AG04449 (cell line): Measurements from ENCODE around the gene SPECC1.
A peak's percentile ranks its signal among the peaks of the same experiment; 100 is the strongest.
"Not testable (repeated sequence)": the region's sequence is repeated elsewhere in the genome, so short reads cannot be mapped to it uniquely, and the experiment has no call there.

ENCODE experiments used
- CTCF ChIA-PET: fragments of 350-600 bp; formaldehyde crosslinking; extraction: SDS; loops from one replicate; lab custom pipeline; 2021; ENCODE audit warnings: antibody characterized with exemption; lab: Yijun Ruan, JAX
- POLR2A ChIA-PET: fragments of 400-600, 350-600 bp; formaldehyde crosslinking; extraction: SDS; loops from one replicate; lab custom pipeline; 2020; ENCODE audit warnings: antibody characterized with exemption, inconsistent platforms; lab: Yijun Ruan, JAX
- DNase-seq: peaks from one replicate; pipeline ENCODE4 v3.0.0-alpha.2; 2010; ENCODE audit warnings: low read depth, low spot score
- H3K4me3 ChIP-seq: 2 replicates; pipeline ENCODE4 v1.5.1; 2011; ENCODE audit warnings: low read depth, mild to moderate bottlenecking, control low read depth, low read length
- CTCF ChIP-seq: IDR thresholded peaks from one replicate; pipeline ENCODE4 v1.5.1; 2011; ENCODE audit warnings: mild to moderate bottlenecking, moderate library complexity, low read length, control low read depth, inconsistent platforms; ENCODE audit not compliant: insufficient read depth; ENCODE audit errors: missing control alignments

Gene SPECC1

DNA sequence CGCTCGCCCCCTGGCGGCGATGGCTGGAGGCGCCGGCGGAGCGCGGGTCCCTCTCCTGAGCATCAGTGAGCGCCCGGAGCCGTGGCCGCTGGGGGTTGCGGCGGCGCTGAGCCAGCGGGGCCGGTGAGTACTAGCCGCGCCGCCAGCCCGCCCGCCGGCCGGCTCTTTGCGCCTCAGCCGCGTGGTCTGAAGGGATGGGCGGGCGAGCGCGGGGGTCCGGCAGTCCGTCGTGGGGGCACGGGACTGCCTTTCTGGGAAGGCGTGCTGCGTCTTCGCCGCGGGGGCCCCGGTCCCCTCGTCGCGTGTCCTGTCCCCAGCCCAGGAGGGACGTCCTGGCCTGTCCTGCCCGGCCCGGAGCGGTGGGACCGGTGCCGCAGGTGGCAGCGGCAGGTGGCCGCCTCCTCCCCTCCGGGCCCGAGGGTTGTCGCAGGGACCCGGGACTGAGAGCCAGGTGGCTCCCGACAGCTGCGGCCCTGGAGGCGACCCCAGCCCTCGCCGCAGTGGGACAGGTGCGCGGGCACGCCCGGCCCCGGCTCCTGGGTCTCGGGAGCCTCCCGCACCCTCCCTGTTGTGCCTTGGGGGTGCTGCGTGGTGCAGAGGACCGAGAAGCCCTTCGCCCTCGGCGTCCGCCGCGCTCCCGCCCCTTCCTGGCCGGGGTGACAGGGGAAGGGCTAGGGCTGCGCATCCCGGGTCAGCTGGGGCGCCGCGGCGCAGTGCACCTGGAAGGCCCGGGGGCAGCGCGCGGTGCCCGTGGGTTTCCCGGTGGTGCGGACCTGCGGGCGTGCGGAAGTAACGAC, at the start of gene SPECC1:
Gene SPECC1 (plus strand): TSS at position 58 of the 797 bp plus-strand sequence. CDS start 87,293 bp downstream, outside the sequence.
- POLR2A ChIA-PET, result no interaction called here

DNA sequence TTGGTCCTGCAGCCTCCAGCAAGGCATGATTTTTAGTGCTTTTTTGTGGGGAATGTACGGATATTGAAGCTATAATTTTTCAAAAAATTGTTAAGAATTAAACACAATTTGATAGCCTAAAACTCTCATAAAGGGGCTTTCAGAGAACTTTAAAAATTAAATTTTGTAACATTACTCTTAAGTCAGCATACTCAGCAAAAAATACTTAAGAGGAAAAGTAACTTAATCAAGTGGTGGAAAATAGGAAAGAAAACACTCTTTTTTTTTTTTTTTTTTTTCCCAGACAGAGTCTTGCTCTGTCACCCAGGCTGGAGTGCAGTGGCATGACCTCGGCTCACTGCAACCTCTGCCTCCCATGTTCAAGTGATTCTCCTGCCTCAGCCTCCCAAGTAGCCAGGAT, 46.2 kb upstream of the SPECC1 start:
- DNase-seq, POLR2A ChIA-PET, H3K4me3 ChIP-seq, CTCF ChIA-PET: not testable (repeated sequence)

More for the DNA sequence above, at the start of gene SPECC1:
- no peak for DNase-seq
- H3K4me3 ChIP-seq, result peak within 1 kb of the TSS; percentile 51
- TF ChIP-seq CTCF, result peak; percentile 83
- CTCF ChIA-PET, result interaction anchor here (0.7 to 9.8 kb wide), 20 partner anchors 9 to 155 kb away, joined by 3 to 140 read pairs (median 3); no protein-coding TSS in a partner anchor

DNA sequence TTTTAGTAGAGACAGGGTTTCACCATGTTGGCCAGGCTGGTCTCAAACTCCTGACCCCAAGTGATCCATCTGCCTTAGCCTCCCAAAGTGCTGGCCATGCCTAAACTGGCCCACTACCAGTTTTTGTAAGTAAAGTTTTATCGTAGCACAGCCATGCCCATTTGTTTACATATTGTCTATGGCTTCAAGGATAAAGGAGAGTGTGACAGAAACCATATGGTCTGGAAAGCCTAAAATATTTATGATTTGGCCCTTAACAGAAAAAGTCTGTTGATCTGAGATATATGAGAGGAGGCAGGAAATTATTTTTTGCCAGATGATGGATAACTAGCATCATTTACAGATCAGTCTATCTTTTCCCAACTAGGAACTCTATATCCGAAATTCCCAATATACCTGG, 36.0 kb upstream of the SPECC1 start:
- DNase-seq, result no peak
- TF ChIP-seq CTCF, result no peak
- ChIA-PET CTCF (no interaction called here), POLR2A (no interaction called here)
- no peak overlapping the region for H3K4me3 ChIP-seq

- DNase-seq, result no peak
- ChIA-PET POLR2A (no interaction called here), CTCF (interaction anchor here (2.5 to 4.4 kb wide), 4 partner anchors 13 to 144 kb away, joined by 5 to 31 read pairs (median 9); partner anchors contain the start of gene SPECC1)
- no peak overlapping the region for H3K4me3 ChIP-seq
- TF ChIP-seq CTCF, result no peak
Measured at GRCh38 chr17:19975601-19976000, 33.6 kb upstream of the SPECC1 start.

- TF ChIP-seq CTCF, result no peak
- ChIA-PET CTCF (interaction anchor here (0.8 to 4.4 kb wide), 5 partner anchors 15 to 140 kb away, joined by 3 to 31 read pairs (median 6); no protein-coding TSS in a partner anchor), POLR2A (interaction anchor here (1.0 kb wide), 2 partner anchors 12 to 15 kb away, joined by 3 to 5 read pairs; no protein-coding TSS in a partner anchor)
- peak; percentile 9 for DNase-seq
- H3K4me3 ChIP-seq, result peak within 1 kb of the TSS; percentile 92
Measured at GRCh38 chr17:19977293-19978208, 31.6 kb upstream of the SPECC1 start, which contains the start of gene AKAP10. Gene AKAP10, minus strand, starts transcription at chr17:19977828. Its CDS starts 149 bp downstream, at chr17:19977679.

DNA sequence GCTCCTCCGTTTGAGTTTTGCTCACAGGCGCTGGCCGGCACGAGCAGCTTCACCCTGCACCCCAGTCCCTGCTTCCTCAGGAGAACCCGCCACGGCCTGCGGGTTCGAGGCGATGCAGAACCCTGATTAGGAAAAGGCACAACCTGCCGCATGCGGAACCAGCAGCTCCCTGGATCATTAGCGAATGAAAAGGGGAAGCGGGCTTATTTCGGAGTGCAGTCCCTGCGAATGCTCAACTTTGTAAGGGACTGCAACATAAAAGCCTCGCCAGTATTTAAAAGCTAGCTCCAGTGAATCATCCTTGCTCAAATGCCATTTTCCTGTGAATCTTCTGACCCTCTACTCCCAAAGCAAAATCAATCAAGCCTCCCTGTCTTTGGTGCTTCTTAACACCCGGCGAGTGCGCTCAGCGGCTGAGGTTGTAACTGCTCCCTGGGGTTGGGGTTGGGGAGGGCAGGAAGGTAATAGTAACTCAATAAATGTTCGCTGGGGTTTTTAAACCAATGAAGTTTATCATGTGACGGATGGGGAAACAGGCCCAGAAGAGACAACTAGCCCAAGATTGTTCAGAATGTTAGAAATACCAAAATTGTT, 30.9 kb upstream of the SPECC1 start:
- TF ChIP-seq CTCF, result no peak
- peak overlapping the region; percentile 92 for H3K4me3 ChIP-seq
- ChIA-PET CTCF (interaction anchor here (0.8 to 4.4 kb wide), 4 partner anchors 14 to 139 kb away, joined by 3 to 31 read pairs (median 6); no protein-coding TSS in a partner anchor), POLR2A (interaction anchor here (1.0 kb wide), 1 partner anchor 14 kb away, joined by 5 read pairs; no protein-coding TSS in a partner anchor)
- no peak for DNase-seq
